NCI-H146 (cell line): Measurements from ENCODE around the gene ACTL10.

Experiments
- DNase-seq: peaks from one replicate; lab custom pipeline; 2025; lab: John Stamatoyannopoulos, UW

Gene ACTL10

DNA sequence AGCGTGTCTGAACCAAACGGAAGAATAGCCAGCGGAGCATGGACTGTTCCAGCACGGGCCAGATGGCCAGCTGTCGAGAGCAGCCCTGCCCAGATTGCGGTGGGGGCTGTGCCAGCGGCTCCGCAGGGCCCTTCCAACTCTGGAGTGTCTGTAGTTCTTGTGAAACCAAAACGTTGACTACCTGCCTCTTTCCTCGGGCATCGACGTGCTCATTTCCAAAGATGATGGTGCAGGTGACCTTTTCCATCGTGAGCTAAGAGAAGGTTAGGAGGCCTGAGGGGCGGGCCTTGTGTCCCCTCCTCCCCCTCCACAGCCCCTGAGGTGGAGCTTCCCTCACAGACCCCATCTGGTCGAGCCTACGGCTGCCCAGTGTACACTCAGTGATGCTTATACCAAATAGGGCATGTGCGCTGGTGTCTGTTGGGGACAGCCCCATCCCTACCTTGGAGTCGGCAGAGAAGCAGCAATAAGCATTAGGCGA lies 17.5 kb upstream of the ACTL10 start:
- no peak for DNase-seq

DNA sequence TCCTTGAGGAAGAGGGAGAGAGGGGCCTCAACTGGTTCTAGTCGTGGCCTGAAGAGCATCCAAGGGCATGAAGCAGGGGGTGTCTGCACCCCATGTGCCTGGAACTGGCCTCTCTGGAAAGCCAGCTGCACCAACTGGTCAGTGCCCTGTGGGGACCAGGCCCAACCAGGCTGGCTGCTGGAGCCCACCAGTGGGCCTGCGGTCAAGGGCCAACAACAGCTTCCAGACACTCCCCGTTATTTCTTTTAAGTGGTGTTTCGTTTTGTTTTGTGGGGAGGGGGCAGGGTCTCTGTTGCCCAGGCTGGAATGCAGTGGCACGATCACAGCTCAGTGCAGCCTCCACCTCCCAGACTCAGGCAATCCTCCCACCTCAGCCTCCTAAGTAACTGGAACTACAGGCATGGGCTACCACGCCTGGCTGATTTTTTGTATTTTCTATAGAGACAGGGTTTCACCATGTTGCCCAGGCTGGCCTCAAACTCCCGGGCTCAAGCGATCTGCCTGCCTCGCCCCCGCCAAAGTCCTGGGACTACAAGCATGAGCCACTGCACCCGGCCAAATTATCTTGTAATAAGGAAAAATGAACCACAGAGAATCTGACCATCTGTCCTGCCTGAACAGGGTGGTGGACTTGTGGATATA lies 16.5 kb upstream of the ACTL10 start:
- no peak for DNase-seq

DNA sequence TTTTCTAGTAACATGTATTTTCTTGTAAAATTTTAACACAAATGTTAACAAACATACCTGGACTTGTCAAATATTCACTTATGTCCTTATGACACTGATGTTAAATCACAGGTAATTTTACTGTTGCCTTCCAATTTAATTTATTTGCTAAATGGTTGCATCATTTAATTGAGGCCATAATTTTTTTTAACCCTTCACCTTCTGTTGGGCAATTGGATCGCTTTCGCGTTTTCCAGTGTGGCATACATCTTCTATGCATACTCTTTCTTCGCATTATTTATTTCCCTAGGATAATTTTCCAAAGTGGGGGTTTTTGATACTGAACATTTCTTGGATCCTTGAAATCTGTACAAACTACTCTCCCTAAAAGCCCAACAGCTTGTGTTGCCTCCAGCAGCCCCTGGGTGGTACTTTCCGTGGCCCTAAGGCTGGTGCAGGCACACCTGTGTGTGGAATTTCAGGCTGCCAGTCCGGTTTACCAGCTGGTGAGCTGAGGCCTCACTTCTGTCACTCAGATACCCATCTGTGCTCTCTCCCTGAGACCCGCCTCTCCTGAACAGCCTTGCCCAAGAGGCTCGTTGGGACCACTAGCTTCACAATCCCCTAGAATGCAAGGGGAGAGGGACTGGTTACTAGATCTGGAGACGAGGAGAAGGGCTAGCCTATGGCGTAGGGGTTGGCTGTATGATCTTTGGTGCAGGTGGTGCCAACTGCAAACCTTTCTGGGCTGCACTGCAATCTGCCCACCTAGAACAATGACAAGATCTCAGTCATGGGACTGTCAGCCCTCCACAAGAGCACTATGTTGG lies 15.8 kb upstream of the ACTL10 start:
- no peak for DNase-seq

DNA sequence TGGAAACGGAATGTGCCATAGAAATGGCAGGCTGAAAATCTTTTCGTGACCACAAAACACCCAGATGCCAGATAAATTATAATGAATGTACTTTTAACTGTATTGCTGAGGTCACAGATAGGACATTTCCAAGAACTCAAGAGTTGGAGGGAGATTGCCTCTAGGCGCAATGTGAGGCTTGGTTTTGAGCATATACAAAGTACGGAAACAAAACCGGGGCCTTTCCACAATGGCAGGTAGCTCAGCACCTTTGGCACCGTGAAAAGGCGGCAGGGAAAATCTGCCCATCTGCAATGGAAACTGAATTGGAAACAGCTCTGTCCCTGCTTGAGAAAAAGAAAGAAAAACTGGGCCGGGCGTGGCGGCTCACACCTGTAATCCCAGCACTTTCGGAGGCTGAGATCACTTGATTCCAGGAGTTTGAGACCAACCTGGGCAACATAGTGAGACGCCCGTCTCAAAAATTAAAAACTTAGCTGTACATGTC lies 15.1 kb upstream of the ACTL10 start:
- no peak for DNase-seq

DNA sequence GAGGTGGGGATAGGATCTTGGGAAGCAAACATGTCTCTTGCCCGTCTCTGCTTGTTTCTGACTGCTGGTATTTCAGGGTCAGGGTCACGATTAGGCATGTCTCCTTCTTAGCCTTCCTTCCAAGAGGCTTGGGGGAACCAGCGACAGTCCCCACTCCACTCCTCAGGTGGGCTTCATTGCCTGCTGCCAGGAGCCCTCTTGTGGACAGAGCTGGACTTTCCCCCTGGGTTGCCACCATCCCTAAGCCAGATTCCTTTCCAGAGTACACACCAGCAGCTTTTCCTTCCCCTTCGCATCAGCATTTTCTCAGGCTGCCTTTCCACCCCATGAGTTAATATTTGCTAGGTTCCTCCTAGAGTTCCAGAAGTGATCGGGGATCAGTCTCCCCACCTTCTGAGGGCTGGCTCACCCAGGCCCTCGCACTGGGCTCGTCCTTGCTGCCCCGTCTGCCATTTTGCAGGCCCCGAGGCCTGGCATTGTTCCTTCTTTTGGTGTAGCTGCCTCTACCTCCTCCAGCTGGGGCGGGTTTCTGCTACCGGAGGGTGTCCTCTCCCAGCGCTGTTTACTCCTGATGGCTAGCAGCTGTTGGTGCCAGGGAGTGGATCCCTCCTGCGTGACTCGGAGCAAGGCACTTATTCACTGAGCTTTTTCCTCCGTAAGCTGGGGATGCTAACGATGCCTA lies 13.4 kb upstream of the ACTL10 start:
- DNase-seq = peak; percentile 67

DNA sequence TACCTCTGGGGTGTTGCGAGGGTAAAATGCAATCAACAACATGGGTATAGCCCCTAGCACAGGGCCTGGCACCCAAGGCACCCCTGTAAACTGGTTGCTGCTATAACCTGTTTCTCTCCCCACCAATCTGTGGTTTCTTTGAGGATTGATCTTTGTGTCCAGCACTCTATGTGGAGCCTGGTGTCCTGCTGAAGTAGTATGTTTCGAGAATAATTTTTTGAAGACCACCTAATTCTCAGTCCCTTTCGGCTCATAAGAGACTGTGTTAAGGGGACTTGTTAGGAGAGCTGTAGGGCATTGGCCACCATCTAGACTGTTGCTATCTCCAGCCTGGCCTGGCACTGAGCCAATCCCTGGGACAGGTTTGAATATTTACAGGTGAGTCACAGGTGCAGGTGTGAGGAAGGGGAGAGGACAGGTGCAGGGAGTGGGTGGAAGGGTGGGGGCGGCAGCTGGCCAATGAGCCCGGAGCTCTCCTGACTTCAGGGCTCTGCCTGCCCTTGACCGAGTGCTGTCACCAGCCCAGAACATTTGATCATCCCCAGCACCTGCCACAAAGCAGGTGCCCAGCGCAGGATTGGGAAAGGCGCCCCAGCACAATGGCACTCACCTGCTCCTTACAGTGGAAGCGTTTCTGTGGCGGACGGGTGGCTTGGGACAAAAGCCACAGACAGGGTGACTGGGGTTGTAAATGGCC lies 12.7 kb upstream of the ACTL10 start:
- peak; percentile 100 for DNase-seq

DNA sequence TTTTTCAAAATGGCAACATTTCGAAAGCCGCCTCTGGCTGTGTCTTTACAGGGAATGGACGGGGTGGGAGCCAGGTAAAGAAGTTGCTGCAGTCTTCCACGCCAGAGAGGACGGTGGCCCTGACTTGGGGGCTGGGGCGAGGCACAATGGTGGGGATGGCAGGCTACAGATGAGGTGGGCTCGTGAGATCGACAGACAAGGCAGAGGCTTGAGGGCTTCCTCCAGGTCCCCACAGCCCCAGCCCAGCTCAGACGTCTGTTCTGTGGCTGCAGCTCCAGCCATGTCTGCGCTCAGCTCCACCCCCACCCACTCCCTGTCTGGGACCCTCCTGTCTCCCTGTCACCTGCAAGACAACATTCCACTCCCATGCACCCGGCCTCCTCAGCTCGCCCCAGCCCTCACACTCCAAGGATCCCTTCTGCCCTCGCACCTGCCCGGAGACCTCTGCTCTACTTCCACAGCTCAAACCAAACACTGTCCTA lies 12.0 kb upstream of the ACTL10 start:
- DNase-seq = no peak

DNA sequence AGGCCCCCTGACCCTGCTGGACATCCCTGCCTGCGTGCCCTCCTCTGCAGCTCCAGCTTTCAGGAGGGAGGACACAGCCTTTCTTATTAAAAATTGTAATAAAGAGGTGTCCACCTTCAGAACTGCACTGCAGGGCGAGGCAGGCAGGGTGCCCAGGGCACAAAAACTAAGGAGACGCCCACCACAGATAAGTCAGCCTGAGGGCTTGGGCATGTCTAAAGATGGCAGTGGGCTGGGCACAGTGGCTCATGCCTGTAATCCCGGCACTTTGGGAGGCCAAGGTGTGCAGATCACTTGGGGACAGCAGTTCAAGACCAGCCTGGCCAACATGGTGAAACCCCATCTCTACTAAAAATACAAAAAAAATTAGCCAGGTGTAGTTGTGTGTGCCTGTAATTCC lies 11.6 kb upstream of the ACTL10 start:
- no peak for DNase-seq

GRCh38 chr20:33656010-33656782 lies 10.5 kb upstream of the ACTL10 start:
- no peak for DNase-seq

- DNase-seq = no peak
Observed at GRCh38 chr20:33656783-33657703, 9.7 kb upstream of the ACTL10 start.

DNA sequence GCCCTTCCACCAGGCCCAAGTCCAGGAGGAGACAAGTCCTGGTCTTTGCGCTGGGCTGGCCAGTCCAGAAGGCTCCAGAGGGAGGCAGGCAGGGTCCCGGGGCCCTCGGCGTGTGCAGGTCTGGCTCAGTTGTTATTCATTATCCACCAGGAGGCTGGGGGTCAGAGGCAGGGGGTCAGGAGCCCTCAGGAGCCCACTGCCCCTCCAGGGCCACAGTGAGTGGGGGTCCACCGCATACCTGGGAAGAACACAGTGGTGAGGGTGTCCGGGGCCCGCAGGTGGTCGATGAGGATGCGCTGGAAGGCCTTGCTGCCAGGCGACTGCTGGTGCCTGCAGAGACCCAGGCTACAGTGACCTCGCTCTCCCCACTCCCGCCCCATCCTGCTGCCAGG lies 9.0 kb upstream of the ACTL10 start:
- DNase-seq = no peak

DNA sequence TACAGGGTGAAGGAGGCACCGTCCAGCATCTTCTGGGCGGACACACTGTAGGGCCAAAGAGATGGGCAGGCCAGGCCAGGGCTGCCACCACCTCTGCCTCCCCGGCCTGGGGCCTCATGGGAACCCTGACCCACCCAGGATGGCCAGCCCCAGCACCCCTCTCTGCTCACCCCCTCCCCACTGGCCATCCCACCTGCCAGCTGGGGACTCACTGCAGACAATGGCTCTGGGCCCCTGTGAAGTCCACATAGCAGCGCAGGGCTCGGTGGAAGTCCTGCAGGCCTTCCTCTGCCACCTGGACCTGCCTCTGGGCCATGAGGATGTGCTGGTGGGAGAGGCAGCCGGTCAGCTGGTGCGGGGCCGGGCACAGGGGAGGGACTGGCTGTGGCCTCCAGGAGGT lies 8.2 kb upstream of the ACTL10 start:
- DNase-seq = no peak

DNA sequence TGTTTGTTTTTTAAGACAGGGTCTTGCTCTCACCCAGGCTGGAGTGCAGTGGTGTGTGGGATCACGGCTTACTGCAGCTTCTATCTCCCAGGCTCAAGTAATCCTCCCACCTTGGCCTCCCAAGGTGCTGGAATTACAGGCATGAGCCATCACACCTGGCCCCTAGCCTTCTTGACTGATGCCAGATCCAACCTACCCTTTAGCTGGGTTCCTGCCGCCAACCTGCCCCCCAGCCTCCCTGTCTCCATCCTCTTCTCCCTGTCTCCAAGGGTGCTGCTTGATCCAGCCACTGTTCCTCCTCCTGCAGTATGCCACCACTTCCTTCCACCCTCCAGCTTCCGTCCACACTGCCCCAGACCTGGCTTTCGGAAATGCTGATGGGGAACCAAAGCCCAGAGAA lies 7.8 kb upstream of the ACTL10 start:
- no peak for DNase-seq

DNA sequence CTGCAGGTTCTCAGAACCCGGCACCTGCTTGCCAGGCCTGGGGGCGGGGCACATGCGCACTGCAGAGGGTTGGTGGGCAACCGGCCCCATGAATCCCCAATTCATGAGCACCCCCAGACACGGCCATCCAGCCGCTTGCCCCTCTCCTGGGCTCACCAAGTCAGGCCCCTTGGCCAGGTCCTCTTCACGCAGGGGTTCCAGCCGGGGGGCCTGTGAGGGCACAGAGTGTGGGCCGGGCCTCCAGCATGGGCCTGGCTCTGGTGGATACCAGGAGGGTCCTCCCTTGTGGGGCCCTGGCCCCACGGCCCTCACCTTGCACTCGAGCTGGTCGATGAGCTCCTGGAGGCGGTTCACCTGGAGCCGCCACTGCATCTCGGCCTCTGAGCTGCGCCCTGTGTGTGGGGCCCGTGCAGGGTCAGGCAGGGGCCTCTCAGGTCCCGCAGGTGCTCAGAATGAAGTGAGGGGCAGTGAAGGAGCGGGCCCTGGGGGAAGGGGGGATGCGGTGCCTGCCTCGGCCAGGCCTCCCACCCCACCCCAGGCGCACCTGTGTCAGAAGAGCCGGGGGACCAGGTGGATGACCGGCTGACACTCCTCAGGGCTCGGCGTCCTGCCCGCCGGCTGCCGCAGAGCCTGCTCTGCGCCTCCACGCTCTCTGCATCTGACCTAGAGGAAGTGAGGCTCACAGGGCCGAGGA lies 7.3 kb upstream of the ACTL10 start:
- no peak for DNase-seq

DNA sequence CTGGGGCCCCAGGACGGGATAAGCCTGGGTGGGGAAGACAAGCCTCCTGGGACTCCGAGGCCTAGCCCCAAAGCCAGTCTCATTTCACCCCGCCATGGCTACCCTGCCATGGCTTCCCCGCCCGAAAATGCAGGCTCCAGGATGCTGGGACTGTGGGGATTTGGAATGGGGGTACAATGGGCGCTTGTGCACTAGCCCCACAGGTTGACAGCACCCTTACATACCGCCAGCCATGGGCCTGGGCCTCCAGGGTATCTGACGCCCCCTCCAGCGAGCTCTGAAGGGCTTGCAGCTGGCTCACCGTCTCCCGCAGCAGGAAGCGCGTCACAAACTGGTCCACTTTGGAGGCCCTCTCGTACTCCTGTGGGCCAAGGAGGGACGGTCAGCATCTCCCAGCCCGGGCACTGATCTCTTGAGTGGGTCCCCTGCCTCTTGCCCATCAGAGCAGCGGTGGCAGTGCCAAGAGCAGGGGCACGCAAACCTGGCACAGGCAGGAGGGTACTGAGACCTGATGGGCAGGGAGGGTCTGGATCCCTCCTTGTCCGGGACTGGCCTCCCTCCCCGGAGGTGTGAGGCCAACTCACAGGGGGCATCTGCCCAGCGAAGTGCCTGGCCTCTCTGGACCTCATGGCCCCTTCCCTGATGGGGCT lies 6.6 kb upstream of the ACTL10 start:
- DNase-seq = no peak

DNA sequence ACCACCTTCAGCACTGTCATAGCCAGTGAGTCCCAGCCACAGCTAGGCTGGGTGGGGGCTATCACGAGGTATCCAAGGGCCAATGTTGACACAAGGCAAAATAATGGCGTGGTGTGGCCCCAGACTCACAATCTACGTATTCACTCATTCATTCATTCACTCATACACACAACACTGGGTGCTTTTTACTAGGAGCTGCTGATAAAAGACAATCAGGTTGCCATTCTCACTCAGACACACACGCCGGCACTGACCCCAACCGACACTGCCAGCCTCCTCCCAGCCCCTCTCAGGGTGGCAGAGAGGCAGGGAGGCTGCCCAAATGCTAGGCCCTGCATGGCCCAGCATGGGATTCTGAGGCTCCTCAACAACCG lies 6.1 kb upstream of the ACTL10 start:
- DNase-seq = no peak

DNA sequence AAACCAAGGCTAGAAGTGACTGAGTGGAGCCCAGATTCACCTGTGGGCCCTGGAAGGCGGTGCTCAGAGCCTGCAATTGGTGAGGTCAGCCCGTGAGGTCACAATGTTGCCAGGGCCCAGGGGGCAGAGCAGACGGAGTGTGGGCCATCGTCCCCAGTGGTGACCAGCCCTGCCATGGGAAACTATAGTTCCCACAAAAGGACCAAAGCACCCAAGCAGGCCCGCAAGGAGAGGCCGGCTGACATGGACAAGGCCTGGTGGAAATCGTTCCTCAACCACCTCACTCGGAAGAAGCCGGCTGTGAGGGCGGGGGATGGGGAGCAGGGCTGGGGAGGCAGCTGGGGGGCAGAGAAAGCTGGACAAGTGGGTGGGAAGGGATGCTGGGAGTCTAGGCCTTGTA lies 4.6 kb upstream of the ACTL10 start, which contains the start of gene C20orf144:
C20orf144 (plus strand) TSS at position 156 of the 400 bp plus-strand sequence; CDS start at position 175, 19 bp downstream.
- no peak for DNase-seq

GRCh38 chr20:33663161-33664084 lies 3.3 kb upstream of the ACTL10 start:
- DNase-seq = peak; percentile 93
